GM21390 (cell line): Measurements from ENCODE around the gene LYRM4.

Experiments
- ATAC-seq: cut with Tn5 transposase; IDR thresholded peaks from one replicate; pipeline ENCODE4 v1.9.1; 2021; ENCODE audit not compliant: unreplicated experiment

Gene LYRM4

DNA sequence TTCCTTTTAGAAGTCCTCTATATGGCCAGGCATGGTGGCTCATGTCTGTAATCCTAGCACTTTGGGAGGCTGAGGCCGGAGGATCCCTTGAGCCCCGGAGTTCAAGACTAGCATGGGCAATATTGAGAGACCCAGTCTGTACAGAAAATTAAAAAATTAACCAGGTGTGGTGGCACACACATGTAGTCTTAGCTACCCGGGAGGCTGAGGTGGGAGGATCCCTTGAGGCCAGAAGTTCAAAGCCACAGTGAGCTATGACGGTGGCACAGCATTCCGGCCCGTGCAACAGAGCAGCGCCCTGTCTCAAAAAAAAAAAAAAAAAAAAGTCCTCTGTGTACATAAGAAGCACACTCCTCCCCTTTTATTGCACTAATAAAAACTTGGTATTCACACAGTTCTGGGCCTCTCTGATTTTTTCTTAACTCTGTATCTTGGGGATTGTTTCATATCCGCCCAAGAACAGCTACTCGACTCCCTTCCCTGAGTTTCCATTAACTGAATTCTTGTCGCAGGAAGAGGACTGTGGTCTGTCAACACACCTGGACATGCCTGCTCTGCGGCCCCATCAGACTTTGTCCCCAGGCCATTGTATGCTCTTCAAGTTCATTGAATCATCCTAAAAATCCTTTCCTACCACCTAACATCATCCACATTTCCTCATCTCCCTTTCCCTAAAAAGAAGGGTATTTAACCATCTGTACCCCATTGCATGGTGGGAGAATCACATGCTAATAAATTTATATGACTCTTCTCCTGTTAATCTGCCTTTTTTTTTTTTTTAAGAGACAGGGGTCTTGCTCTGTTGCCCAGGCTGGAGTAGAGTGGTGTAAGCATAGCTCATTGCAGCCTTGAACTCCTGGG lies 201.5 kb downstream of the LYRM4 start:
- ATAC-seq: no peak
